Nephron progenitor cell (in vitro differentiated cells): ENCODE results near the gene SETD3.
A peak's percentile ranks its signal among the peaks of the same experiment; 100 is the strongest.

Source experiments
- DNase-seq: peaks from one replicate; pipeline ENCODE4 v3.0.0; 2021
- H3K27ac Mint-ChIP-seq: 2 replicates; pipeline ENCODE4 v1.8.0; 2021; ENCODE audit warnings: mild to moderate bottlenecking, moderate library complexity, mixed read lengths
- H3K27me3 Mint-ChIP-seq: 2 replicates; pipeline ENCODE4 v1.8.0; 2021; ENCODE audit warnings: mild to moderate bottlenecking, low read depth, mixed read lengths; ENCODE audit not compliant: poor library complexity
- H3K36me3 Mint-ChIP-seq: 2 replicates; pipeline ENCODE4 v1.8.0; 2021; ENCODE audit warnings: low read depth, mixed read lengths
- H3K4me1 Mint-ChIP-seq: 2 replicates; pipeline ENCODE4 v1.8.0; 2021; ENCODE audit warnings: mixed read lengths
- H3K4me3 Mint-ChIP-seq: 2 replicates; pipeline ENCODE4 v1.8.0; 2021; ENCODE audit warnings: mild to moderate bottlenecking, moderate library complexity, mixed read lengths
- H3K9me3 Mint-ChIP-seq: 2 replicates; pipeline ENCODE4 v1.8.0; 2021; ENCODE audit warnings: mild to moderate bottlenecking, moderate library complexity, mixed read lengths
- TF ChIP-seq, protein P1 (sequence below): fragments of 200-600 bp; sonication (generic); IDR thresholded peaks from 2 replicates; pipeline ENCODE4 v1.5.0; 2021; ENCODE audit warnings: antibody characterized with exemption

Gene SETD3

GRCh38 chr14:99412117-99413061, 68.3 kb downstream of the SETD3 start:
- no peaks in the 10 kb centered on the region for H3K9me3 Mint-ChIP-seq
- peaks cover 10% of the 10 kb centered on the region for H3K36me3 Mint-ChIP-seq
- no peaks in the 10 kb centered on the region for H3K27me3 Mint-ChIP-seq
- TF ChIP-seq, protein P1, sequence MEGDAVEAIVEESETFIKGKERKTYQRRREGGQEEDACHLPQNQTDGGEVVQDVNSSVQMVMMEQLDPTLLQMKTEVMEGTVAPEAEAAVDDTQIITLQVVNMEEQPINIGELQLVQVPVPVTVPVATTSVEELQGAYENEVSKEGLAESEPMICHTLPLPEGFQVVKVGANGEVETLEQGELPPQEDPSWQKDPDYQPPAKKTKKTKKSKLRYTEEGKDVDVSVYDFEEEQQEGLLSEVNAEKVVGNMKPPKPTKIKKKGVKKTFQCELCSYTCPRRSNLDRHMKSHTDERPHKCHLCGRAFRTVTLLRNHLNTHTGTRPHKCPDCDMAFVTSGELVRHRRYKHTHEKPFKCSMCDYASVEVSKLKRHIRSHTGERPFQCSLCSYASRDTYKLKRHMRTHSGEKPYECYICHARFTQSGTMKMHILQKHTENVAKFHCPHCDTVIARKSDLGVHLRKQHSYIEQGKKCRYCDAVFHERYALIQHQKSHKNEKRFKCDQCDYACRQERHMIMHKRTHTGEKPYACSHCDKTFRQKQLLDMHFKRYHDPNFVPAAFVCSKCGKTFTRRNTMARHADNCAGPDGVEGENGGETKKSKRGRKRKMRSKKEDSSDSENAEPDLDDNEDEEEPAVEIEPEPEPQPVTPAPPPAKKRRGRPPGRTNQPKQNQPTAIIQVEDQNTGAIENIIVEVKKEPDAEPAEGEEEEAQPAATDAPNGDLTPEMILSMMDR, result no peak
- H3K4me1 Mint-ChIP-seq, result peaks cover 40% of the 10 kb centered on the region
- no peak for DNase-seq
- H3K27ac Mint-ChIP-seq, result peak overlapping the region; percentile 37
- H3K4me3 Mint-ChIP-seq, result peak overlapping the region; percentile 35

DNA sequence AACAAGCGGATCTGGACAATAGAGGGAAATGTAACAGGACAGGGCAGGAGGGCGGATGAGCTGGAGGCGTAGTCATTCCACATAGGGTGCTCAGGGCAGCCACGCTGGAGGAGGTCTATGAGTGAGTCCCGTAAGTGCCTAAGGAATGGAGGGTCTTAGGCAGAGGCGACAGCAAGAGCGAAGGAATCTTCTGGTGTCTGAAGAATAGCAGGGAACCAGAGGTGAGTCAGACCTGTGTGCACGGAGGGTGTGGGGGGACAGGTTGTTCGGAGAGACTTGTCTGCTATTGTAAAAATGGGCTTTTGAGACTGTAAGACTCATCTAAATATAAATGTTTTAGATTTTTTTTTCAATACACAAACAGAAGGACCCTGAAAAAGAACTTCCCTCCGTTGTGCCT, 70.6 kb downstream of the SETD3 start:
- H3K27me3 Mint-ChIP-seq, result no peaks in the 10 kb centered on the region
- no peak overlapping the region for H3K4me3 Mint-ChIP-seq
- peaks cover 17% of the 10 kb centered on the region for H3K36me3 Mint-ChIP-seq
- TF ChIP-seq, protein P1, result no peak
- no peaks in the 10 kb centered on the region for H3K9me3 Mint-ChIP-seq
- no peak overlapping the region for H3K27ac Mint-ChIP-seq
- no peak for DNase-seq
- H3K4me1 Mint-ChIP-seq, result peaks cover 33% of the 10 kb centered on the region

- Mint-ChIP-seq H3K4me1 (peaks cover 22% of the 10 kb centered on the region), H3K36me3 (peaks cover 25% of the 10 kb centered on the region), H3K4me3 (no peak overlapping the region), H3K27ac (no peak overlapping the region), H3K27me3 (no peaks in the 10 kb centered on the region), H3K9me3 (no peaks in the 10 kb centered on the region)
- TF ChIP-seq, protein P1, result no peak
- no peak for DNase-seq
Measured at GRCh38 chr14:99408971-99409289, 71.7 kb downstream of the SETD3 start.

GRCh38 chr14:99408286-99408970, 72.2 kb downstream of the SETD3 start:
- no peak overlapping the region for H3K4me3 Mint-ChIP-seq
- peaks cover 19% of the 10 kb centered on the region for H3K4me1 Mint-ChIP-seq
- no peaks in the 10 kb centered on the region for H3K9me3 Mint-ChIP-seq
- peak overlapping the region; percentile 75 for H3K27ac Mint-ChIP-seq
- no peak for DNase-seq
- H3K36me3 Mint-ChIP-seq, result peaks cover 29% of the 10 kb centered on the region
- TF ChIP-seq, protein P1, result no peak
- no peaks in the 10 kb centered on the region for H3K27me3 Mint-ChIP-seq

DNA sequence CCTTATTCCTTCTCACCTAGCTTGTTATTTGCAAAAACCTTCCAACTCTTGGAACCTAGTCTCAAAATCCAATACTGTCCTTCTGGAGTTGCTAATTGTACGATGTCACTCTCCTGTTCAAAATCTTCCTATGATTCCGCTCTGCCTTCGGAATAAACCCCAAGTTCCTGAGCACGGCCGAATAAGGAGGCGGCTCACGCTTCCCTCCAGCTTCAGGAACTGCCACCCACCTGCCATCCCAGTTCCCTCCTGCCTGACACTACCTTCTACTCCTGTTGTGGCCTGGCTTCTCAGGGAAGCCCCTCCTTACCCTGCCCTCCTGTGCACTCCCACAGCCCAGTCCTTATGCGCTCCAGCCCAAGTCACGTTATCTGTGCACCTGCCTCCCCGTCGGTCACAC, 73.2 kb downstream of the SETD3 start:
- Mint-ChIP-seq H3K4me1 (peaks cover 16% of the 10 kb centered on the region), H3K36me3 (peaks cover 33% of the 10 kb centered on the region), H3K4me3 (no peak overlapping the region), H3K9me3 (no peaks in the 10 kb centered on the region), H3K27ac (peak overlapping the region; percentile 41), H3K27me3 (no peaks in the 10 kb centered on the region)
- TF ChIP-seq, protein P1, result no peak
- no peak for DNase-seq
